Prostate gland (tissue), 2 donors: Measurements from ENCODE around the gene SKAP2. TPM values are rescaled to one million over a fixed set of nuclear protein-coding genes. Genes with fewer than 3 reads are reported as not detected.

Experiments used
- DNase-seq: peaks from one replicate; pipeline ENCODE4 v3.0.0-alpha.2; 2019; ENCODE audit warnings: low spot score
- H3K27ac ChIP-seq, 2 donors: fragments of 200-600 bp; sonication (generic); 2 replicates each; pipeline ENCODE4 v1.5.1; 2017 to 2019
- H3K27me3 ChIP-seq: fragments of 200-600 bp; sonication (generic); replicated peaks from 2 replicates; pipeline ENCODE4 v1.5.1; 2019; ENCODE audit not compliant: insufficient read depth
- H3K36me3 ChIP-seq, 2 donors: fragments of 200-600 bp; sonication (generic); 1 replicate in 1 of 2; 2 replicates in 1 of 2; pipeline versions ENCODE4 v1.5.1 to v1.8.1; 2017 to 2019
- H3K4me1 ChIP-seq: fragments of 200-600 bp; sonication (generic); replicated peaks from 2 replicates; pipeline ENCODE4 v1.5.1; 2019
- H3K4me3 ChIP-seq, 2 donors: fragments of 200-600 bp; sonication (generic); 2 replicates each; pipeline ENCODE4 v1.5.1; 2017 to 2019
- H3K9me3 ChIP-seq: fragments of 200-600 bp; sonication (generic); 2 replicates; pipeline ENCODE4 v1.5.1; 2017
- CTCF ChIP-seq, 4 experiments: fragments of 200-600 bp in 2 of 4; fragments of 450-650 bp in 2 of 4; sonication (generic) in 2 of 4; IDR thresholded peaks; 1 replicate in 3 of 4; 2 replicates in 1 of 4; pipeline ENCODE4 v1.5.1; 2016 to 2019; ENCODE audit warnings: antibody characterized with exemption in 4 of 4, mild to moderate bottlenecking in 2 of 4, moderate library complexity in 2 of 4
- POLR2A ChIP-seq: fragments of 450-650 bp; IDR thresholded peaks from one replicate; pipeline ENCODE4 v1.6.1; 2016; ENCODE audit warnings: antibody characterized with exemption, mild to moderate bottlenecking
- POLR2AphosphoS5 ChIP-seq: sonication (generic); formaldehyde crosslinking; IDR thresholded peaks from one replicate; pipeline ENCODE4 v1.6.1; 2017; ENCODE audit warnings: antibody characterized with exemption
- WGBS: methylation state at CpG from one replicate; pipeline ENCODE4 v1.1.5; 2018; 5-methylcytosine and 5-hydroxymethylcytosine counted together
- intact Hi-C: fragments of 100-400 bp; cut with DNase I; formaldehyde crosslinking; loops from one replicate; pipeline ENCODE4 v1.14.2; 2022
- total RNA-seq, 2 donors: library from RNA; depleted of rRNA; stranded (reverse); fragments of >200 nt; gene quantifications; one replicate each; pipeline ENCODE4 v1.1.0, GENCODE V29; 2016

The SKAP2 gene
- total RNA-seq, 2 donors from 2014 or later, result 16.1 to 25.6 TPM

- H3K27me3 ChIP-seq, result peaks cover 3% of the 10 kb centered on the region
- no peak for DNase-seq
- H3K4me3 ChIP-seq, result no peak overlapping the region
- H3K9me3 ChIP-seq, result no peaks in the 10 kb centered on the region
- intact Hi-C loops, result loop anchor here (10.0 kb wide), 1 partner anchor 768 kb away; no protein-coding TSS in a partner anchor
- no peaks in the 10 kb centered on the region for H3K4me1 ChIP-seq
- H3K27ac ChIP-seq, result no peak overlapping the region
- TF ChIP-seq CTCF (IDR thresholded peaks at IDR 0.05) (no peak), POLR2A (no peak), POLR2AphosphoS5 (no peak)
- no peaks in the 10 kb centered on the region for H3K36me3 ChIP-seq
- WGBS, result 88% methylated on average over 6 of the region's 6 CpGs
These were observed 201.7 kb downstream of the SKAP2 start for GRCh38 chr7:26662646-26663045.

- H3K4me1 ChIP-seq, result no peaks in the 10 kb centered on the region
- WGBS, result 75% methylated on average over 3 of the region's 3 CpGs
- H3K9me3 ChIP-seq, result no peaks in the 10 kb centered on the region
- peaks cover 3% of the 10 kb centered on the region for H3K27me3 ChIP-seq
- no peak overlapping the region for H3K4me3 ChIP-seq
- intact Hi-C loops, result no loop called here
- no peak for DNase-seq
- no peak overlapping the region for H3K27ac ChIP-seq
- no peak for TF ChIP-seq POLR2AphosphoS5
- no peak for TF ChIP-seq POLR2A
- TF ChIP-seq CTCF (IDR thresholded peaks at IDR 0.05), result no peak
- H3K36me3 ChIP-seq, result no peaks in the 10 kb centered on the region
These were observed 205.3 kb downstream of the SKAP2 start for GRCh38 chr7:26659121-26659520.

DNA sequence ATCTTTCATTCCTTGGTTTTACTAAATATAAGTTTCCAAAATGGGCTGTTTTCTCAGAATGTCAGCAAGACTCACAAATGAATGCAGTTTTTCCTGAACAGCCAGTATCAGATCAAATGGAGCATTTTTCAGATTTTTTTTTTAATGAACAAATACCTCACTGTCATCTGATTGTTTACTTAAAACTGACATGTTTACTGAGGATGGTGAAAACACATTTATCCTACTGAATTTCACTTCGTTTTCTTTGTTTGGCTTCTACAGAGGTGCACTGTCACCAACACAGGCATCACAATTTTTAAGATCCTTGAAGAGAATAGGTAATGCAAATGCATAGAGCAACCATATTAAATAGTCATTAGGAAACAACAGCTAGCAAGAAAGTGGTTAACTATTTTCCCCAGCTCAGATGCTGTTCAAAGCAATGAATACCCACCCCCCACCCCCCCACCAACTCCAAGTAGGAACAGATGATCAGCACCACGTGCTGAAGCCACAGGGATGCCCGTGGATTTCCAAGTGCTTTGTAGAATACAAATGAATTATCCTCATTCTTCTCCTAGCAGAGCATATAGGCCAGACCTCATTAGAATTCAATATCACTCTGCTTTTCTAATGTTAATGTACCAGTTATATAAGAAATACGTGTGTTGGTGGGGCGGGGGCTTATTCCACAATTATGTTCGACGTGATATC, 205.9 kb downstream of the SKAP2 start:
- peaks cover 3% of the 10 kb centered on the region for H3K27me3 ChIP-seq
- no peaks in the 10 kb centered on the region for H3K36me3 ChIP-seq
- TF ChIP-seq POLR2A (no peak), CTCF (IDR thresholded peaks at IDR 0.05) (no peak), POLR2AphosphoS5 (no peak)
- 79% methylated on average over 7 of the region's 7 CpGs for WGBS
- H3K4me1 ChIP-seq, result no peaks in the 10 kb centered on the region
- no peak overlapping the region for H3K27ac ChIP-seq
- no peak overlapping the region for H3K4me3 ChIP-seq
- DNase-seq, result no peak
- H3K9me3 ChIP-seq, result no peaks in the 10 kb centered on the region
- intact Hi-C loops, result no loop called here

GRCh38 chr7:26657686-26658388, 206.6 kb downstream of the SKAP2 start:
- Histone ChIP-seq H3K27me3 (peaks cover 3% of the 10 kb centered on the region), H3K4me3 (no peak overlapping the region), H3K9me3 (no peaks in the 10 kb centered on the region), H3K36me3 (no peaks in the 10 kb centered on the region), H3K27ac (no peak overlapping the region), H3K4me1 (no peaks in the 10 kb centered on the region)
- 73% methylated on average over 15 of the region's 15 CpGs for WGBS
- DNase-seq, result no peak
- intact Hi-C loops, result no loop called here
- no peak for TF ChIP-seq CTCF (IDR thresholded peaks at IDR 0.05)
- no peak for TF ChIP-seq POLR2A
- no peak for TF ChIP-seq POLR2AphosphoS5
